ENCODE measurements around the gene KRT3. TPM values are rescaled to one million over a fixed set of nuclear protein-coding genes. Genes with fewer than 3 reads are reported as not detected.

Gene KRT3
- total and polyA plus RNA-seq, 10 of the 15 experiments (the other 5 are each of a cell fraction or from before 2014, with no cell fraction given) = not detected

DNA sequence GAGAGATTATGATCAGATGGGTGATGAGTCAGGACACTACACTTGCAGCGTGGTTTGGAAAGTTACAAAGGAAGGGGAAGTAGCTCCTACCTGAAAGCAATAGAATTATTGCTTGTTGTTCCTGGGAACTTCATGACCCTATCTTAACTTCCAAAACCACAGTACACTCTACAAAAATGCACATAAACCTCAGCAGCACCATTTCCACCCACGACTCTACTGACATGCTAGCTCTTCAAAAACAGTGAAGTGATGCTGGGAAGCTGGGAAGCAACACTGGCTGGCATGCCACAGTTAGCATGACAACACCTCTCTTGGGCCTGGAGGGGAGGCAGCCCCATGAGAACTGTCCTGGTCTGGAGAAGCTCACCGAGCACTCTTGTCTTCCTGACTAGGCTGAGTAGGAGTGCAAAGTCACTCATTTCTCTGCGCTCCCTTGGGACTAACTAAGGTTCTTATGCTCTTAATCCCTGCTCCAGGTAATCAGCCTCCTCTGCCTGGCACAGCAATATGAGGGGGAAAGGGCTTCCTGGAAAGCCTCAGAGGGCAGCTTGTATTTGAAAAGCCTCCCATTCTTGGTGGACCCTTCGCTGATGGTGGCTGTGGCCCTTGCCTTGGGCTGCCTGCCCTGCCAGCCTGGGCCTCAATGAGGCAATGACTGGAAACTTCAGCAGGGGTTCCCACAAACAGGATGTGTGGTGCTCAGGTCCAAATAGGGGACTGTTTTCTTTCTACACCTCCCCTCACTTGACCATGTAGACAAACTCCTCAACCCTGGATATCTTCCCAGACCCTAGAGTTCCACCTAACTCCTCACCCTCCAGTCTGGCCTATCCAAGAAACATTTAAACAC lies 1.2 kb downstream of the KRT3 start:
- POLR2A ChIA-PET = no interaction called here
- H3K4me2 ChIP-seq (ENCODE audit: control insufficient read depth, insufficient read depth) = no peak overlapping the region

More for the DNA sequence above, 1.2 kb downstream of the KRT3 start:
- Histone ChIP-seq H3K9ac (ENCODE audit: control insufficient read depth, insufficient read depth, low read length) (no peak overlapping the region), H3K27ac (ENCODE audit: control insufficient read depth, insufficient read depth) (no peak overlapping the region), H3K27me3 (replicated peaks in 1 of 2; ENCODE audit: control insufficient read depth in 2 of 2, insufficient read depth in 2 of 2, low read length in 1 of 2) (no peaks in the 10 kb centered on the region; a peak in 2 of 4 replicates), H2AFZ (ENCODE audit: control insufficient read depth, low read depth, low read length) (no peak overlapping the region), H3K9me3 (replicated peaks; ENCODE audit: control insufficient read depth, insufficient read depth, low read length) (no peaks in the 10 kb centered on the region), H3K4me3 (no peak overlapping the region), H3K79me2 (ENCODE audit: control insufficient read depth, insufficient read depth, low read length) (no peaks in the 10 kb centered on the region), H4K20me1 (ENCODE audit: control insufficient read depth, insufficient read depth) (no peaks in the 10 kb centered on the region), H3K4me1 (ENCODE audit: control insufficient read depth, insufficient read depth, low read length) (no peaks in the 10 kb centered on the region), H3K36me3 (ENCODE audit: control insufficient read depth in 2 of 2, insufficient read depth in 2 of 2, low read length in 1 of 2) (no peaks in the 10 kb centered on the region)
- TF ChIP-seq WRNIP1 (IDR thresholded peaks at IDR 0.05; ENCODE audit: borderline replicate concordance, low read depth, low read length) (no peak), RBBP5 (conservative IDR thresholded peaks at IDR 0.05) (no peak), HDAC2 (IDR thresholded peaks at IDR 0.05) (no peak), PML (IDR thresholded peaks at IDR 0.05; ENCODE audit: low read length) (no peak), MTA2 (IDR thresholded peaks at IDR 0.05; ENCODE audit: low read depth) (no peak), SIN3A (IDR thresholded peaks at IDR 0.05; ENCODE audit: low read depth, low read length) (no peak), SIX5 (IDR thresholded peaks at IDR 0.05; ENCODE audit: low read depth, low read length, severe bottlenecking) (no peak), BHLHE40 (IDR thresholded peaks at IDR 0.05; ENCODE audit: borderline replicate concordance in 1 of 2, low read depth in 2 of 2, low read length in 1 of 2) (no peak), RB1 (IDR thresholded peaks at IDR 0.05; ENCODE audit: borderline replicate concordance) (no peak), SREBF1 (IDR thresholded peaks at IDR 0.05; ENCODE audit: low read length) (no peak), MXI1 (IDR thresholded peaks at IDR 0.05; ENCODE audit: low read depth, low read length) (no peak), MEF2A (IDR thresholded peaks at IDR 0.05; ENCODE audit: insufficient read depth, low read depth, low read length) (no peak), YY1 (IDR thresholded peaks at IDR 0.05; ENCODE audit: low read depth, low read length) (no peak), PAX8 (IDR thresholded peaks at IDR 0.05) (no peak), TARDBP (IDR thresholded peaks at IDR 0.05; ENCODE audit: borderline replicate concordance) (no peak)
- TF ChIP-seq, protein P1, sequence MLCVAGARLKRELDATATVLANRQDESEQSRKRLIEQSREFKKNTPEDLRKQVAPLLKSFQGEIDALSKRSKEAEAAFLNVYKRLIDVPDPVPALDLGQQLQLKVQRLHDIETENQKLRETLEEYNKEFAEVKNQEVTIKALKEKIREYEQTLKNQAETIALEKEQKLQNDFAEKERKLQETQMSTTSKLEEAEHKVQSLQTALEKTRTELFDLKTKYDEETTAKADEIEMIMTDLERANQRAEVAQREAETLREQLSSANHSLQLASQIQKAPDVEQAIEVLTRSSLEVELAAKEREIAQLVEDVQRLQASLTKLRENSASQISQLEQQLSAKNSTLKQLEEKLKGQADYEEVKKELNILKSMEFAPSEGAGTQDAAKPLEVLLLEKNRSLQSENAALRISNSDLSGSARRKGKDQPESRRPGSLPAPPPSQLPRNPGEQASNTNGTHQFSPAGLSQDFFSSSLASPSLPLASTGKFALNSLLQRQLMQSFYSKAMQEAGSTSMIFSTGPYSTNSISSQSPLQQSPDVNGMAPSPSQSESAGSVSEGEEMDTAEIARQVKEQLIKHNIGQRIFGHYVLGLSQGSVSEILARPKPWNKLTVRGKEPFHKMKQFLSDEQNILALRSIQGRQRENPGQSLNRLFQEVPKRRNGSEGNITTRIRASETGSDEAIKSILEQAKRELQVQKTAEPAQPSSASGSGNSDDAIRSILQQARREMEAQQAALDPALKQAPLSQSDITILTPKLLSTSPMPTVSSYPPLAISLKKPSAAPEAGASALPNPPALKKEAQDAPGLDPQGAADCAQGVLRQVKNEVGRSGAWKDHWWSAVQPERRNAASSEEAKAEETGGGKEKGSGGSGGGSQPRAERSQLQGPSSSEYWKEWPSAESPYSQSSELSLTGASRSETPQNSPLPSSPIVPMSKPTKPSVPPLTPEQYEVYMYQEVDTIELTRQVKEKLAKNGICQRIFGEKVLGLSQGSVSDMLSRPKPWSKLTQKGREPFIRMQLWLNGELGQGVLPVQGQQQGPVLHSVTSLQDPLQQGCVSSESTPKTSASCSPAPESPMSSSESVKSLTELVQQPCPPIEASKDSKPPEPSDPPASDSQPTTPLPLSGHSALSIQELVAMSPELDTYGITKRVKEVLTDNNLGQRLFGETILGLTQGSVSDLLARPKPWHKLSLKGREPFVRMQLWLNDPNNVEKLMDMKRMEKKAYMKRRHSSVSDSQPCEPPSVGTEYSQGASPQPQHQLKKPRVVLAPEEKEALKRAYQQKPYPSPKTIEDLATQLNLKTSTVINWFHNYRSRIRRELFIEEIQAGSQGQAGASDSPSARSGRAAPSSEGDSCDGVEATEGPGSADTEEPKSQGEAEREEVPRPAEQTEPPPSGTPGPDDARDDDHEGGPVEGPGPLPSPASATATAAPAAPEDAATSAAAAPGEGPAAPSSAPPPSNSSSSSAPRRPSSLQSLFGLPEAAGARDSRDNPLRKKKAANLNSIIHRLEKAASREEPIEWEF (IDR thresholded peaks at IDR 0.05; ENCODE audit: insufficient replicate concordance, low read depth, low read length) = no peak
- TF ChIP-seq, protein P2, sequence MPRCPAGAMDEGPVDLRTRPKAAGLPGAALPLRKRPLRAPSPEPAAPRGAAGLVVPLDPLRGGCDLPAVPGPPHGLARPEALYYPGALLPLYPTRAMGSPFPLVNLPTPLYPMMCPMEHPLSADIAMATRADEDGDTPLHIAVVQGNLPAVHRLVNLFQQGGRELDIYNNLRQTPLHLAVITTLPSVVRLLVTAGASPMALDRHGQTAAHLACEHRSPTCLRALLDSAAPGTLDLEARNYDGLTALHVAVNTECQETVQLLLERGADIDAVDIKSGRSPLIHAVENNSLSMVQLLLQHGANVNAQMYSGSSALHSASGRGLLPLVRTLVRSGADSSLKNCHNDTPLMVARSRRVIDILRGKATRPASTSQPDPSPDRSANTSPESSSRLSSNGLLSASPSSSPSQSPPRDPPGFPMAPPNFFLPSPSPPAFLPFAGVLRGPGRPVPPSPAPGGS (IDR thresholded peaks at IDR 0.05; ENCODE audit: borderline replicate concordance, insufficient read depth, low read depth, low read length, poor library complexity, severe bottlenecking) = no peak
- TF ChIP-seq, protein P3, sequence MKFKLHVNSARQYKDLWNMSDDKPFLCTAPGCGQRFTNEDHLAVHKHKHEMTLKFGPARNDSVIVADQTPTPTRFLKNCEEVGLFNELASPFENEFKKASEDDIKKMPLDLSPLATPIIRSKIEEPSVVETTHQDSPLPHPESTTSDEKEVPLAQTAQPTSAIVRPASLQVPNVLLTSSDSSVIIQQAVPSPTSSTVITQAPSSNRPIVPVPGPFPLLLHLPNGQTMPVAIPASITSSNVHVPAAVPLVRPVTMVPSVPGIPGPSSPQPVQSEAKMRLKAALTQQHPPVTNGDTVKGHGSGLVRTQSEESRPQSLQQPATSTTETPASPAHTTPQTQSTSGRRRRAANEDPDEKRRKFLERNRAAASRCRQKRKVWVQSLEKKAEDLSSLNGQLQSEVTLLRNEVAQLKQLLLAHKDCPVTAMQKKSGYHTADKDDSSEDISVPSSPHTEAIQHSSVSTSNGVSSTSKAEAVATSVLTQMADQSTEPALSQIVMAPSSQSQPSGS (IDR thresholded peaks at IDR 0.05; ENCODE audit: low read length) = no peak
- ChIA-PET RAD21 (ENCODE audit: unreplicated experiment) (no interaction called here), SMC1A (ENCODE audit: uncharacterized antibody, unreplicated experiment) (no interaction called here), CTCF (no interaction called here)
- in situ Hi-C loops (cut with MboI) (no loop called here), intact Hi-C loops (cut with micrococcal nuclease; ENCODE audit: unreplicated experiment) (no loop called here)
- 24% methylated on average over 5 of the region's 5 CpGs for WGBS (ENCODE audit: insufficient coverage, insufficient replicate concordance, low lambda C conversion rate, missing lambda C conversion rate)
- DNase-seq (ENCODE audit: low read depth, low spot score) (no peak), FAIRE-seq (no peak), ATAC-seq (no peak)
- BruUV-seq (replicated peaks) = no TSS peak

Data from GM12878 (cell line).